Upper lobe of right lung (tissue), 1 donor: ENCODE data around the gene PPP6R2. TPM values are rescaled to one million over a fixed set of nuclear protein-coding genes. Genes with fewer than 3 reads are reported as not detected.
"Not testable (repeated sequence)": the region's sequence is repeated elsewhere in the genome, so short reads cannot be mapped to it uniquely, and the experiment has no call there.

Source experiments
- ATAC-seq: fragments of 200-7000 bp; cut with Tn5 transposase; one replicate; pipeline ENCODE4 v1.9.1; 2020; ENCODE audit warnings: mild to moderate bottlenecking, moderate library complexity
- DNase-seq: peaks from one replicate; pipeline ENCODE4 v3.0.0-alpha.2; 2020
- H3K27ac ChIP-seq: fragments of 200-600 bp; one replicate; pipeline ENCODE4 v1.8.0; 2022
- H3K27me3 ChIP-seq: fragments of 200-600 bp; one replicate; pipeline ENCODE4 v1.8.0; 2022; ENCODE audit warnings: mild to moderate bottlenecking
- H3K36me3 ChIP-seq: fragments of 200-600 bp; one replicate; pipeline ENCODE4 v1.8.0; 2022
- H3K4me1 ChIP-seq: fragments of 200-600 bp; one replicate; pipeline ENCODE4 v1.8.0; 2022
- H3K4me3 ChIP-seq: fragments of 200-600 bp; one replicate; pipeline ENCODE4 v1.8.0; 2022; ENCODE audit warnings: mild to moderate bottlenecking
- H3K9me3 ChIP-seq: fragments of 200-600 bp; one replicate; pipeline ENCODE4 v1.8.0; 2022
- intact Hi-C: fragments of 100-400 bp; cut with DNase I; formaldehyde crosslinking; loops from one replicate; pipeline ENCODE4 v1.11.0; 2022
- total RNA-seq: library from RNA; stranded (reverse); fragmentation: NEBNext Ultra II Directional; extraction: Animal tissue kit (Norgen Biotek cat#: 25700); gene quantifications from one replicate; pipeline ENCODE4 v1.2.1, GENCODE V29; 2021
- TF ChIP-seq, protein P1 (sequence below): fragments of 200-600 bp; IDR thresholded peaks from one replicate; pipeline ENCODE4 v1.8.0; 2022; ENCODE audit warnings: antibody characterized with exemption
- donor health status: DM: no; HTN: yes; CAD: no; lungs with severe emphysema.

Gene PPP6R2
- total RNA-seq, 1 donor from 2014 or later = 54.0 TPM

DNA sequence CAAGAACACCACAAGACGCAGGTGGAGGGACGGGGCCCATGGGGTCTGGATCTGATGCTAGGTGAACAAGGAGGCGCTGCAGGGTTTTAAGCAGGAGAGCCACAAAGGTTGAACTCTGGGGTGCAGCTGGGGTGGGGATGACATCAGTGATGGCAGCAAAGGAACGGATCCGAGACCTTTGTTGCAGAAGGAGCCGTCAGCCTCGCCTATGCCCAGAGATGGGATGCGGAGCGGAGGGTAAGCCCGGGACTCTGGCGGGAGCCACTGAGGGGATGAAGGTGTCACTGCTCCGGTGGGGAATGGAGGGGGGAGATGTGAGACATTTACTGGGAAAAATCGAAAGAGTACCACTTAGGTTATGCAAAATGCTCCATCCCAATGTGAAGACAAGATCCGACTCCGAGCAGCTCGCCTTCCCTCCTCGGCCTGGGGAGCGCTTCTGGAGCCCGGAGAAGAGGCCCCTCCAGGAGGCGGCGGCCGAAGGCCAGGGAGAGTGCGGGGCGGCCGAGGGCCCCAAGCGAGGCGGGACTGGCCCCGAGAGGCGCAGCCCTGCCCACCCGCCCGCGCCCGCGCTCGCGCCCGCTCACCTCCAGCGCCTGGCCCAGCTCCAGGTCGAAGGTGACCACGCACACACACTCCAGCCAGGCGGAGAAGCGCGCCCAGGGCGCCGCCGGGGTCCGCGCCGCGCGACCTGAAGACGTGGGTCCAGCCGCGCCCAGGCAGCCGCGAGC is 16.7 kb upstream of the PPP6R2 start:
- DNase-seq = no peak

DNA sequence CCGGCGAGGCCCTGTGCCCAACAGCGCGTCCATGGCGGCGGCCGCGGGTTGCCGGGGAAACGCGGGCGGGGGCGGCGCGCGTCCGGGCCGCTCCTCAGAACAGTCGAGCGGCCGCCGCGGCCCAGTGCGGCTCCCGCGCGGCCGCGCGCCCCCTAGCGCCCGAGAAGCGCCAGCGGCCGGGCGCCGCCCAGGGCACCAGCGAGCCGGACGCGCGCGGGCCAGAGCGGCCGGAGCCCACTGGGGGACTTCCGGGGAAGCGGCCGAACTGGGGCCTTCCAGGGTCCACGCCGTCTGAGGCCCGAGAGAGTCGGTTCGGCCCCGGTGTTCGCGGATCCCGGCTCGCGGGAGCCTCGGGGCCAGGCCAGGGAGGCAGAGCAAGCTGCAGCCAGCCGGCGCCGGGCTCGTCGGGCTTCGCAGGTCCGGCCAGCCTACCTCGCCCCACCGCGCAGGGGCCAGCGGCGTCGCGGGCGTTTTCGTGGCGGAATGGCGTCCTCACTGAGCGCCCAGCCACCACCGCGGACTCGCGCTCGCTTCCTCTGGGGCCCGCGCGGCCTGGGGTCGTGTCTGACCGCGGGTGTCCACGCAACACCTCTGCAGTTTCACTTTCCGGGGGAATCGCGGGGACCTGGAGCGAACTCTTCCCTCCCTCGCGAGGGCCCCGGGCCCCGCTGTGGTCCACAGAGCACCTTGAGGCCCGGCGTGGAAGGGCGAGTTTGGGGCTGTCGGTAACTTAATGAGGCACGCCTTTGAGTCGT is 16.0 kb upstream of the PPP6R2 start, which contains the start of gene DENND6B:
Gene DENND6B (minus strand): TSS at position 57 of the 755 bp plus-strand sequence. CDS start 24 bp downstream, at position 33.
- Histone ChIP-seq H3K27me3 (no peaks in the 10 kb centered on the region), H3K36me3 (no peaks in the 10 kb centered on the region), H3K4me3 (peak within 1 kb of the TSS; percentile 78), H3K27ac (peak within 1 kb of the TSS; percentile 98), H3K9me3 (no peaks in the 10 kb centered on the region), H3K4me1 (peaks cover 10% of the 10 kb centered on the region)
- intact Hi-C loops = loop anchor here (10.0 kb wide), 1 partner anchor 52 kb away; the partner anchor contains the start of gene MAPK11
- TF ChIP-seq, protein P1, sequence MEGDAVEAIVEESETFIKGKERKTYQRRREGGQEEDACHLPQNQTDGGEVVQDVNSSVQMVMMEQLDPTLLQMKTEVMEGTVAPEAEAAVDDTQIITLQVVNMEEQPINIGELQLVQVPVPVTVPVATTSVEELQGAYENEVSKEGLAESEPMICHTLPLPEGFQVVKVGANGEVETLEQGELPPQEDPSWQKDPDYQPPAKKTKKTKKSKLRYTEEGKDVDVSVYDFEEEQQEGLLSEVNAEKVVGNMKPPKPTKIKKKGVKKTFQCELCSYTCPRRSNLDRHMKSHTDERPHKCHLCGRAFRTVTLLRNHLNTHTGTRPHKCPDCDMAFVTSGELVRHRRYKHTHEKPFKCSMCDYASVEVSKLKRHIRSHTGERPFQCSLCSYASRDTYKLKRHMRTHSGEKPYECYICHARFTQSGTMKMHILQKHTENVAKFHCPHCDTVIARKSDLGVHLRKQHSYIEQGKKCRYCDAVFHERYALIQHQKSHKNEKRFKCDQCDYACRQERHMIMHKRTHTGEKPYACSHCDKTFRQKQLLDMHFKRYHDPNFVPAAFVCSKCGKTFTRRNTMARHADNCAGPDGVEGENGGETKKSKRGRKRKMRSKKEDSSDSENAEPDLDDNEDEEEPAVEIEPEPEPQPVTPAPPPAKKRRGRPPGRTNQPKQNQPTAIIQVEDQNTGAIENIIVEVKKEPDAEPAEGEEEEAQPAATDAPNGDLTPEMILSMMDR = peak; percentile 46
- peak; percentile 97 for ATAC-seq
- peak; percentile 92 for DNase-seq

More for the DNA sequence above, 16.7 kb upstream of the PPP6R2 start:
- TF ChIP-seq, protein P1 = no peak
- intact Hi-C loops = loop anchor here (10.0 kb wide), 1 partner anchor 52 kb away; the partner anchor contains the start of gene MAPK11
- no peaks in the 10 kb centered on the region for H3K36me3 ChIP-seq
- no peaks in the 10 kb centered on the region for H3K27me3 ChIP-seq
- peak; percentile 34 for ATAC-seq
- peak overlapping the region; percentile 58 for H3K27ac ChIP-seq
- peak overlapping the region; percentile 66 for H3K4me3 ChIP-seq
- H3K4me1 ChIP-seq = peaks cover 10% of the 10 kb centered on the region
- H3K9me3 ChIP-seq = no peaks in the 10 kb centered on the region

DNA sequence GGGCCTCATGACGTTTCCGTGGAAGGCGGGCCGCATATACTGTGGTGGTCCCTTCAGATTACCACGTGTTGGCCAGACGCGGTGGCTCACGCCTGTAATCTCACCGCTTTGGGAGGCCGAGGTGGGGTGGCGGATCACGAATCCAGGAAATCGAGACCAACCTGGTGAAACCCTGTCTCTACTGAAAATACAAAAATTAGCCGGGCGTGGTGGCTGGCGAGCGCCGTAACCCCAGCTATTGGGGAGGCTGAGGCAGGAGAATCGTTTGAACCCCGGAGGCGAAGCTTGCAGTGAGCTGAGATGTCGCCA is 15.5 kb upstream of the PPP6R2 start:
- ATAC-seq (no peak), DNase-seq (no peak)
- Histone ChIP-seq H3K27ac (peak overlapping the region; percentile 98), H3K4me1 (peaks cover 10% of the 10 kb centered on the region), H3K27me3 (no peaks in the 10 kb centered on the region), H3K4me3 (peak overlapping the region; percentile 78), H3K9me3 (no peaks in the 10 kb centered on the region), H3K36me3 (no peaks in the 10 kb centered on the region)
- intact Hi-C loops = loop anchor here (10.0 kb wide), 1 partner anchor 53 kb away; the partner anchor contains the start of gene MAPK11
- TF ChIP-seq, protein P1 = no peak

DNA sequence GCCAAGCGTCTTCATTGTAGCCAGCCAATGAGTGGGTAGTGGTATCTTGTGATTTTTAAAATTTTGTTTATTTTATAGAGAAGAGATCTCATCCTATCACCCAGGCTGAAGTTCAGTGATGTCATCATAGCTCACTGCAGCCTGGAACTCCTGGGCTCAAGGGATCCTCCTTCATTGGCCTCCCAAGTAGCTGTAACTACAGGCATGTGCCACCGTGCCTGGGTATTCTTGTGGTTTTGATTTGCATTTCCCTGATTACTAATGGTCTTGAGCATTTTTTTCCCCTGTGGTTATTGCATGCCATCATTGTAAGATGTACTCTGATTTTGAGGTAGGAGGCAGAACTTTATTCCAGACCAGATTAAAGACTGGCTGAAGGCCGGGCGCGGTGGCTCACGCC is 13.9 kb upstream of the PPP6R2 start:
- intact Hi-C loops = loop anchor here (10.0 kb wide), 1 partner anchor 54 kb away; the partner anchor contains the start of gene MAPK11
- Histone ChIP-seq H3K27me3 (no peaks in the 10 kb centered on the region), H3K4me3 (no peak overlapping the region), H3K36me3 (no peaks in the 10 kb centered on the region), H3K9me3 (no peaks in the 10 kb centered on the region), H3K4me1 (peaks cover 10% of the 10 kb centered on the region), H3K27ac (no peak overlapping the region)
- no peak for ATAC-seq
- TF ChIP-seq, protein P1 = no peak
- no peak for DNase-seq

DNA sequence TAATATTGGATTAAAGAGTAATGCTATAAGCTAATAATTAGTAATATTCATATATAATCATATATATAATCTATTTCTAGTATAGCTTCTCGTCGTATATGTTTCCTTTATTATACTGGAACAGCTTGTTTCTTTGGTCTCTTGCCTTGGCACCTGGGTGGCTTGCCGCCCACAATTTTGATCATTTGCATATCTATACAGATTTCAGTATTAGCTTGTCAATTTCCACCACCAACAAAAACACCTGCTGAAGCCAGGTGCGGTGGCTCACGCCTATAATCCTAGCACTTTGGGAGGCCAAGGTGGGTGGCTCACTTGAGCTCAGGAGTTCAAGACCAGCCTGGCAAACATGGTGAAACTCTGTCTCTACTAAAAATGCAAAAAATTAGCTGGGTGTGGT is 8.7 kb upstream of the PPP6R2 start:
- H3K36me3 ChIP-seq, ATAC-seq, H3K27ac ChIP-seq, H3K9me3 ChIP-seq, intact Hi-C loops, H3K4me1 ChIP-seq, H3K27me3 ChIP-seq, H3K4me3 ChIP-seq, DNase-seq: not testable (repeated sequence)
